ENCODE data around the gene MRRF.
A peak's percentile ranks its signal among the peaks of the same experiment; 100 is the strongest.

The MRRF gene

GRCh38 chr9:122265149-122265915 is 650 bp downstream of the MRRF start:
- peak; percentile 16 for TF ChIP-seq CTCF (IDR thresholded peaks at IDR 0.05; ENCODE audit: poor library complexity, severe bottlenecking)
- Histone ChIP-seq H3K27ac (ENCODE audit: poor library complexity, severe bottlenecking) (peak overlapping the region; percentile 73), H3K36me3 (ENCODE audit: low read depth) (peaks cover 42% of the 10 kb centered on the region), H3K27me3 (ENCODE audit: insufficient read depth, poor library complexity, severe bottlenecking) (no peaks in the 10 kb centered on the region), H3K4me1 (ENCODE audit: insufficient read depth, poor library complexity, severe bottlenecking) (peaks cover 14% of the 10 kb centered on the region), H3K9me3 (ENCODE audit: severe bottlenecking) (no peaks in the 10 kb centered on the region), H3K4me3 (ENCODE audit: severe bottlenecking) (peak overlapping the region; percentile 59)
- DNase-seq (ENCODE audit: low spot score) (no peak), ATAC-seq (ENCODE audit: low read depth) (peak; percentile 38)

- ATAC-seq (ENCODE audit: low read depth) (no peak), DNase-seq (ENCODE audit: low spot score) (no peak)
- TF ChIP-seq CTCF (IDR thresholded peaks at IDR 0.05; ENCODE audit: poor library complexity, severe bottlenecking): no peak
- Histone ChIP-seq H3K4me3 (ENCODE audit: severe bottlenecking) (no peak overlapping the region), H3K36me3 (ENCODE audit: low read depth) (peaks cover 46% of the 10 kb centered on the region), H3K4me1 (ENCODE audit: insufficient read depth, poor library complexity, severe bottlenecking) (peaks cover 13% of the 10 kb centered on the region), H3K9me3 (ENCODE audit: severe bottlenecking) (no peaks in the 10 kb centered on the region), H3K27ac (ENCODE audit: poor library complexity, severe bottlenecking) (no peak overlapping the region), H3K27me3 (ENCODE audit: insufficient read depth, poor library complexity, severe bottlenecking) (no peaks in the 10 kb centered on the region)
These were observed 3.5 kb downstream of the MRRF start for GRCh38 chr9:122268041-122268814.

GRCh38 chr9:122274055-122274454 is 9.4 kb downstream of the MRRF start:
- Histone ChIP-seq H3K36me3 (ENCODE audit: low read depth) (peaks cover 81% of the 10 kb centered on the region), H3K4me1 (ENCODE audit: insufficient read depth, poor library complexity, severe bottlenecking) (no peaks in the 10 kb centered on the region), H3K9me3 (ENCODE audit: severe bottlenecking) (peaks cover 3% of the 10 kb centered on the region), H3K27me3 (ENCODE audit: insufficient read depth, poor library complexity, severe bottlenecking) (no peaks in the 10 kb centered on the region), H3K4me3 (ENCODE audit: severe bottlenecking) (no peak overlapping the region), H3K27ac (ENCODE audit: poor library complexity, severe bottlenecking) (no peak overlapping the region)
- no peak for DNase-seq (ENCODE audit: low spot score)
- no peak for TF ChIP-seq CTCF (IDR thresholded peaks at IDR 0.05; ENCODE audit: poor library complexity, severe bottlenecking)
- ATAC-seq (ENCODE audit: low read depth): no peak

DNA sequence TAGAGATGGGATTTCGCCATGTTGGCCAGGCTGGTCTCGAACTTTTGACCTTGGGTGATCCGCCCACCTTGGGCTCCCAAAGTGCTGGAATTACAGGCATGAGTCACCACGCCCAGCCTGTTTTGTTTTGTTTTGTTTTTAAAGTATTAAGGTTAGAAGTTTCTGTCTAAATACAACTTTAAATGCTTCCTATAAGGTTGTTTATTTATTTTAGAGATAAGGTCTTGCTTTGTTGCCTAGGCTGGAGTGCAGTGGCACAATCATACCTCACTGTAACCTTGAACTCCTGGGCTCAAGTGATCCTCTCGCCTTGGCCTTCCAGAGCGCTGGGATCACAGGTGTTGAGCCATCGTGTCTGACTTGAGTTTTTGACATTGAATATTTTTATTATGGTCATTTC is 11.4 kb downstream of the MRRF start:
- Histone ChIP-seq H3K36me3 (ENCODE audit: low read depth) (peaks cover 91% of the 10 kb centered on the region), H3K4me3 (ENCODE audit: severe bottlenecking) (no peak overlapping the region), H3K27me3 (ENCODE audit: insufficient read depth, poor library complexity, severe bottlenecking) (no peaks in the 10 kb centered on the region), H3K27ac (ENCODE audit: poor library complexity, severe bottlenecking) (no peak overlapping the region), H3K4me1 (ENCODE audit: insufficient read depth, poor library complexity, severe bottlenecking) (no peaks in the 10 kb centered on the region), H3K9me3 (ENCODE audit: severe bottlenecking) (peaks cover 3% of the 10 kb centered on the region)
- ATAC-seq (ENCODE audit: low read depth) (no peak), DNase-seq (ENCODE audit: low spot score) (no peak)
- TF ChIP-seq CTCF (IDR thresholded peaks at IDR 0.05; ENCODE audit: poor library complexity, severe bottlenecking): no peak

All from RWPE2 (cell line).